ENCODE results near the gene GPR78. TPM values are rescaled to one million over a fixed set of nuclear protein-coding genes. Genes with fewer than 3 reads are reported as not detected.
A peak's percentile ranks its signal among the peaks of the same experiment; 100 is the strongest.

Gene GPR78
- total RNA-seq, 1 experiment from 2014 or later = 3.4 TPM

- DNase-seq = no peak
- Histone ChIP-seq H3T11ph (ENCODE audit: low read length) (no peak overlapping the region), H2BK12ac (ENCODE audit: insufficient read length, low read depth, low read length) (no peak overlapping the region), H3K14ac (ENCODE audit: insufficient read depth, low read length) (no peak overlapping the region), H3K23me2 (ENCODE audit: insufficient read length, low read depth, low read length, poor library complexity, severe bottlenecking) (no peaks in the 10 kb centered on the region), H4K91ac (ENCODE audit: insufficient read length, low read depth, low read length) (no peak overlapping the region), H3K79me2 (ENCODE audit: insufficient read depth, low read length) (no peaks in the 10 kb centered on the region), H2BK15ac (ENCODE audit: low read depth, low read length) (no peak overlapping the region), H3K18ac (ENCODE audit: insufficient read length, low read depth, low read length) (no peak overlapping the region), H3K79me1 (ENCODE audit: insufficient read depth, low read depth, low read length, poor library complexity, severe bottlenecking) (no peaks in the 10 kb centered on the region), H4K8ac (replicated peaks; ENCODE audit: insufficient read length, low read depth, low read length) (no peak overlapping the region), H2BK20ac (ENCODE audit: low read depth, low read length, poor library complexity, severe bottlenecking) (no peak overlapping the region), H3K4ac (ENCODE audit: low read depth, low read length) (no peak overlapping the region), H4K5ac (ENCODE audit: insufficient read length, low read depth, low read length) (no peak overlapping the region), H2AFZ (ENCODE audit: low read length) (no peak overlapping the region), H3K9me3 (ENCODE audit: control insufficient read depth, low read depth, low read length) (no peaks in the 10 kb centered on the region), H3K9ac (ENCODE audit: extremely low read depth, insufficient read length, low read length) (no peak overlapping the region), H4K20me1 (ENCODE audit: control insufficient read depth, insufficient read depth, insufficient read length) (no peaks in the 10 kb centered on the region), H2BK120ac (ENCODE audit: low read depth, low read length, poor library complexity, severe bottlenecking) (no peak overlapping the region), H3K23ac (ENCODE audit: insufficient read length, low read depth, low read length) (no peak overlapping the region), H3K27ac (ENCODE audit: insufficient read length, low read depth, low read length) (no peak overlapping the region), H3K4me1 (ENCODE audit: insufficient read depth, low read length) (no peaks in the 10 kb centered on the region), H3K4me2 (ENCODE audit: insufficient read depth, insufficient read length, low read length) (no peak overlapping the region), H3K56ac (ENCODE audit: insufficient read length, low read depth, low read length) (no peak overlapping the region), H3K27me3 (ENCODE audit: insufficient read depth, low read length) (no peaks in the 10 kb centered on the region), H2AK5ac (ENCODE audit: insufficient read length, low read length) (no peak overlapping the region), H2BK5ac (ENCODE audit: insufficient read length, low read length) (no peak overlapping the region)
- Mint-ChIP-seq H3K27ac (peak overlapping the region in 1 of 3 experiments; percentile 14; a peak in 1 of 7 replicates), H3K4me1 (no peaks in the 10 kb centered on the region; a peak in 1 of 4 replicates), H3K36me3 (ENCODE audit: insufficient read depth in 1 of 3, low read depth in 3 of 3) (peaks cover 0 to 64% (median 37%) of the 10 kb centered on the region in 3 experiments; a peak in 5 of 7 replicates), H3K27me3 (ENCODE audit: low read depth) (no peaks in the 10 kb centered on the region), H3K9me3 (no peaks in the 10 kb centered on the region), H3K4me3 (no peak overlapping the region)
- no CpG with 5 or more reads among the region's 23 CpGs for WGBS (ENCODE audit: extremely low coverage, insufficient read length, low lambda C conversion rate)
- no peak for TF ChIP-seq CTCF (conservative IDR thresholded peaks at IDR 0.05)
Measured at GRCh38 chr4:8601086-8601485, 20.9 kb downstream of the GPR78 start.
